DMS79 treated with DMSO at 0.1 percent for 48 hours (cell line): ENCODE measurements around the gene FSTL5.
"Not testable (repeated sequence)": the region's sequence is repeated elsewhere in the genome, so short reads cannot be mapped to it uniquely, and the experiment has no call there.

Source experiments
- DNase-seq: peaks from one replicate; lab custom pipeline; 2025; lab: John Stamatoyannopoulos, UW

FSTL5 gene

GRCh38 chr4:161829591-161829990 lies 334.2 kb downstream of the FSTL5 start:
- no peak for DNase-seq

DNA sequence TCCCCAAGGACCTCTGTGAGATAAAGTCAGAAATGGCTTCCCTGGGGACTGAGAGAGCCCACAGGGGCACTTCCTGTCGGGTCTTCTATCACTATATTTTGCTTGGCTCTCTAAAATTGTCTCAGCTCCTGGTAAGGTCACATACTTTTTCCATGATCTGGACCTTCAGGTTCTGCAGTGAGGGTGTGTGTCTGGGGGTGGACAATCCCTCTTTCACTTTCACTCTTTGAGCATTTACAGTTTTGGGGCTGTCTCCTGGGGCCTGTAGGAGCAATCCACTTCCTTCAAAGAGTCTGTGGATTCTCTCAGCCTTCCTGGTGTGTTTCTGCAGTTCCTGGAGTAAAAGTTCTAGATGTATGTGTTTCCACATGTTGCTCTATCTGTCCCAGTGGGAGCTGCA lies 335.7 kb downstream of the FSTL5 start:
- DNase-seq, result no peak

DNA sequence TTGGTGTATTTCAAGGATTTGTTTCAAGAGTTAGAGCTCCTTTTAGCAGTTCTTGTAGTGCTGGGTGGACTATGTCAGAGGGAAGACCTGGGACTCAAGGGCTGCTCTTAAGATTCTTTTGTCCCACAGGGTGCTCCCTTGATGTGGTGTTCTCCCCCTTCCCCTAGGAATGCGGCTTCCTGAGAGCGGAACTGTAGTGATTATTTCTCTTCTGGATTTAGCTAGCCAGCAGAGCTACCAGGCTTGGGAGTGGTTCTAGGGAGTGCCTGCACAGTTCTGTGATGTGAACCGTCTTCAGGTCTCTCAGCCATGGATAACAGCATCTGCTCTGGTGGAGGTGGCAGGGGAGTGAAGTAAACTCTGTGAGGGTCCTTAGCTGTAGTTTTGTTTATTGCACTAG lies 336.8 kb downstream of the FSTL5 start:
- DNase-seq, result no peak

- no peak for DNase-seq
Measured at GRCh38 chr4:161823450-161823849, 340.4 kb downstream of the FSTL5 start.

GRCh38 chr4:161822174-161822573 lies 341.6 kb downstream of the FSTL5 start:
- DNase-seq, result no peak

DNA sequence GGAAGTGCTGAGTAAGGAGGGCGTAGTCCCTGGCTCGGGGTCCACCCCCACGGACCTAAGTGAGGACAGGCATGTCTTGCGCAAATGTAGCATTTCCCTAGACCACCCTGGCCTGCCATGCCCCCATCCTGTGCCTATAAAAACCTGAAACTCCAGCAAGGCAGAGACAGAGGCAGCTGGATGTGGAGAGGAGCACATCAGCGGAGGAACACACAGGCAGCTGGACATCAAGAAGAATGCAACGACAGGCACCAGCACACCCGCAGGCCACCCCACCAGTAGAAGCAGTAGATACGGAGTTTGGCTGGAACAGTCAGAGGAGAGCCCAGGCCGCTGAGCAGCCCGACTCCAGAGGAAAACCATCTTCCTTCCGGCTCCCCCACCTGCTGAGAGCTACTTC lies 345.9 kb downstream of the FSTL5 start:
- DNase-seq, result no peak

- no peak for DNase-seq
Measured at GRCh38 chr4:161816958-161817357, 346.8 kb downstream of the FSTL5 start.

GRCh38 chr4:161815841-161816240 lies 348.0 kb downstream of the FSTL5 start:
- DNase-seq, result no peak

- DNase-seq, result no peak
Measured at GRCh38 chr4:161813889-161814288, 349.9 kb downstream of the FSTL5 start.

- no peak for DNase-seq
Measured at GRCh38 chr4:161813389-161813788, 350.4 kb downstream of the FSTL5 start.

- DNase-seq, result no peak
Measured at GRCh38 chr4:161803171-161803570, 360.6 kb downstream of the FSTL5 start.

GRCh38 chr4:161799710-161800109 lies 364.1 kb downstream of the FSTL5 start:
- DNase-seq, result no peak

DNA sequence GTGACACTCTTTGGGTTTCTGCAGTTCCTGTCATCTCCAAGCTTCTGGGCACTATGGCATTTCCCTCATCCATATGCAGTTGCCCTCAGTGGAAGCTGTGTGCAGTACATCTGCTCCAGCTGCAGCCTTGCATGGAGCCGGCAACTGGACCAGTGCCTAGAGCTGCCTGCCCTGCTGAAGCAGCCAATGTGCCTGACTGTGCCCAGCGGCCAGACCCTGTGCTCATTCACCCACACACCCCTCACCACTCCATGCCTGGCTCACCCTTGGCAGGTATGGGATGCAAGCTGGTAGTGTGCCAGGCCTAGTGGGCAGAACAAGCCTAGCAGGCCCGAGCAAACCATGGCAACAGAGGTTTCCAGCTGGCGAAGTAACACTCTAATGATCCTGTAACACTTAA lies 370.8 kb downstream of the FSTL5 start:
- DNase-seq, result no peak

GRCh38 chr4:161791796-161792556 lies 371.8 kb downstream of the FSTL5 start:
- no peak for DNase-seq

GRCh38 chr4:161767116-161767515 lies 396.7 kb downstream of the FSTL5 start:
- DNase-seq, result no peak

GRCh38 chr4:161762796-161763195 lies 401.0 kb downstream of the FSTL5 start:
- no peak for DNase-seq

DNA sequence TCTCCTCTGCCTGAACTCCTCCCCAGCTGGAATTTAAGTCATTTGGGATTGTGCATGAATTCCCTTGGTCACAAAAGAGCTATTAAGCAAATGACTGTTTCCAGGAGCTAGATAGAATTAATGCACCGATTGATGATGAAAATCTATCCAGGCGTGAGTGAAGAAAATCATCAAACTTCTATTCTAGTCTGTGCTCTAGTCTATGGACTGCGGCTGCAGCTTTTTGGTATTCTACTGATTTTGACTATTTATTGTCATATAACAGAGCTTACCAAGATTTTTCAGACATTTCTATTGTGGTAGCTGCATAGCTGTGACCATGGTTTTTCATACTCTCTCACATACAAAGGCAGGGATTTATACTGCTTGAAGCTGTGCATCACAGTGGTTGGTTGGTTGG lies 403.8 kb downstream of the FSTL5 start:
- DNase-seq, result no peak

GRCh38 chr4:161758412-161758811 lies 405.4 kb downstream of the FSTL5 start:
- DNase-seq, result not testable (repeated sequence)

DNA sequence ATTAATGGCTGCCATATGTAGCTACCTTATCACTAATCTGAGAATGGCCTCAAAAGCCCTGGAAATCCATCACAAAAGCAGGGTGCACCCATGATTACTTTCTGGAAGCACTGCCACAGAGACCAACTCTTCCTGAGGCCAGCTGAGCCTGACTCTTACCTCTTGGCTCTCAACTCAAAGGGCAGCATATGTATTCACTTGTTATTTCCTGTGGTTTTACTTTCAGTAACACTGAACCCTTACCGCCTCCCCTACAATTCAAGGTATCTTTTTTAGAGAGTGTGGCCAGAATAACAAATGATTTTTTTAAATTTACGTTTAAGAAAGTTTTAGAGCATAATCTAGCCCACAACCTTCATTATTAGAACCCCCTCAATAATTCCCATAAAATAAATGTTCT lies 434.9 kb downstream of the FSTL5 start:
- DNase-seq, result no peak

GRCh38 chr4:161721947-161722346 lies 441.9 kb downstream of the FSTL5 start:
- DNase-seq, result no peak

GRCh38 chr4:161717084-161717483 lies 446.7 kb downstream of the FSTL5 start:
- DNase-seq, result no peak

DNA sequence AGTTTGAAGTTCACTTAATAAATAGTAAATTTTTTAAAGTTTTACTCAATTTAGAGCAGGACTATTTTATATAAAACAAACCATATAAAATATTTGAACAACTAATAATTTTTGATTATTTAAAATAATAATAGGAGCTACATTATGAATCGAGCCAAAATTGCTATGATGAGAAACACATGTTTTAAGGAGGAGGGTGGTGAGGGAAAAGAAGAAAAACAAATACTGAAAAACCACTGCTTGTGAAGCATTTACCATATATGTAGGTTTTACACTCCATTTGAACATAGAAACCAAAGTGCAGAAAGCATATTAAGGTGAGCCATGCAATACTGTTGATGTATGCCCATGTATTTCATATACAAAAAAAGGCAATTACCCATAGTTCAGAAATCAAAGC lies 448.9 kb downstream of the FSTL5 start:
- DNase-seq, result no peak

GRCh38 chr4:161714022-161714751 lies 449.6 kb downstream of the FSTL5 start:
- no peak for DNase-seq

GRCh38 chr4:161704653-161705052 lies 459.1 kb downstream of the FSTL5 start:
- no peak for DNase-seq
